GM13977 (cell line): ENCODE results near the gene SNX18.

Experiments used
- DNase-seq: peaks from one replicate; pipeline ENCODE4 v3.0.0; 2012; ENCODE audit warnings: low spot score
- in situ Hi-C: fragments of 300-500 bp; cut with MboI; formaldehyde crosslinking; loops from one replicate; pipeline ENCODE4 v1.12.0; 2022; ENCODE audit warnings: low sequenced_read_pairs, low pct_unique_long_range_greater_than_20kb, mixed read lengths, inconsistent platforms; ENCODE audit not compliant: unreplicated experiment
- TF ChIP-seq, protein P1 (sequence below): IDR thresholded peaks from 2 replicates; pipeline ENCODE4 v1.5.1; 2012; ENCODE audit warnings: mild to moderate bottlenecking, control low read depth; ENCODE audit not compliant: insufficient read depth; ENCODE audit errors: extremely low read depth, missing control alignments

Gene SNX18

GRCh38 chr5:54556141-54556540 lies 38.6 kb downstream of the SNX18 start:
- TF ChIP-seq, protein P1, sequence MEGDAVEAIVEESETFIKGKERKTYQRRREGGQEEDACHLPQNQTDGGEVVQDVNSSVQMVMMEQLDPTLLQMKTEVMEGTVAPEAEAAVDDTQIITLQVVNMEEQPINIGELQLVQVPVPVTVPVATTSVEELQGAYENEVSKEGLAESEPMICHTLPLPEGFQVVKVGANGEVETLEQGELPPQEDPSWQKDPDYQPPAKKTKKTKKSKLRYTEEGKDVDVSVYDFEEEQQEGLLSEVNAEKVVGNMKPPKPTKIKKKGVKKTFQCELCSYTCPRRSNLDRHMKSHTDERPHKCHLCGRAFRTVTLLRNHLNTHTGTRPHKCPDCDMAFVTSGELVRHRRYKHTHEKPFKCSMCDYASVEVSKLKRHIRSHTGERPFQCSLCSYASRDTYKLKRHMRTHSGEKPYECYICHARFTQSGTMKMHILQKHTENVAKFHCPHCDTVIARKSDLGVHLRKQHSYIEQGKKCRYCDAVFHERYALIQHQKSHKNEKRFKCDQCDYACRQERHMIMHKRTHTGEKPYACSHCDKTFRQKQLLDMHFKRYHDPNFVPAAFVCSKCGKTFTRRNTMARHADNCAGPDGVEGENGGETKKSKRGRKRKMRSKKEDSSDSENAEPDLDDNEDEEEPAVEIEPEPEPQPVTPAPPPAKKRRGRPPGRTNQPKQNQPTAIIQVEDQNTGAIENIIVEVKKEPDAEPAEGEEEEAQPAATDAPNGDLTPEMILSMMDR = no peak
- in situ Hi-C loops = no loop called here
- DNase-seq = no peak

DNA sequence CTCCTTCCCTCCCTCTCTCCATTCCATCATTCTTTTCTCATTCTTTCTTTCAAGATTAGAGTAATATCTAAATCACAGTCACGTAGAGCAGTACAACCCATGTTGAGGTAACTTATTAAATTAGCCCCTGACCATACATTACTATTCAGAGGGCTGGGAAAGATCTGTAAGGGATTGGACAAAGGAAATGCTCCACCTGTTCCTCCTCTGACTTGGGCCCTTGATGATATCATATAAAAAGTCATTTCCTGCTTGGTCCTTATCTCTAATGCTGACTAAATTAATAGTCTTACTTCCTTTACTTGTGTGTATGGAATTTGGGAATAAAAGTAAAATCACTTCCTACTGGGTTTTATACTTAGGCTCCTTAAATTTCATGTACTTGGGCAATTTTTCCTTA lies 40.8 kb downstream of the SNX18 start:
- in situ Hi-C loops = no loop called here
- TF ChIP-seq, protein P1 = no peak
- no peak for DNase-seq

DNA sequence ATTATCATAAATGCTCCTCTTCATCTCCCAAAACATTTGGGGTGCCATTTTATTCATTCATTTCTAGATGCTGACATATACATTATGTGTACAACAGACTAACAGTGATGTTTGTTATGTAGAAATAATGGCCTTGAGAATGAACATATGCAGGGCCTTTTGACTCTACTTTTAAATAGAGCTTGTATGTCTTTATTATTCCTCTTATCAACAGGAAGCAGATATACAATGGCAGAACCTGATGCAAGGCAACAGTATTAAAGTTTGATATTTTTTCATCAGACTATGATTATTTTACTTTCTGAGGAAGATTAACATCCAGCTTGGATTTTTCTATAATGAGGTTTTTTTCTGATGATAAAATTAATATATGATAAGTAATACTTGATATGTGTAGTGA lies 44.1 kb downstream of the SNX18 start:
- TF ChIP-seq, protein P1 = no peak
- in situ Hi-C loops = no loop called here

GRCh38 chr5:54563083-54563761 lies 45.7 kb downstream of the SNX18 start:
- no peak for DNase-seq
- TF ChIP-seq, protein P1 = no peak
- in situ Hi-C loops = no loop called here

More for the DNA sequence above, 44.1 kb downstream of the SNX18 start:
- no peak for DNase-seq

DNA sequence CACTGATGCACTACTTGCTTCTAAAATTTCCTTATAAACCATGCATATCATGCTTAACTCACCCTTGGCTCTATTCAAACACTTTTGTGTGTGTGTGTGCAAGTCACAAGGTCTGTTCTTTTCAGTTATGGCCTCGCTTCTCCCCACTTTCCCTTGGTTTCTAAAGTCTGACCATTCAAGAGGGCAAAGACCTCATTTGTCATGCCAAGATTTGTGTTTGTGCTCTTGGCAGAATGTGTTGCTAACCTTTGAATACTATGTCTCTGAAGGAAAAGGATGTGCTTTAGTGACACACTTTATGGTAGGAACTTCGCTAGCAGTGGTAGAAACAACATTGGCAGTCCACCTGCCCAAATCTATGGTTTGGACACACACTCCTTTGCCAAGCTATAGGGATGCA lies 50.4 kb downstream of the SNX18 start:
- no peak for DNase-seq
- in situ Hi-C loops = no loop called here
- TF ChIP-seq, protein P1 = no peak

DNA sequence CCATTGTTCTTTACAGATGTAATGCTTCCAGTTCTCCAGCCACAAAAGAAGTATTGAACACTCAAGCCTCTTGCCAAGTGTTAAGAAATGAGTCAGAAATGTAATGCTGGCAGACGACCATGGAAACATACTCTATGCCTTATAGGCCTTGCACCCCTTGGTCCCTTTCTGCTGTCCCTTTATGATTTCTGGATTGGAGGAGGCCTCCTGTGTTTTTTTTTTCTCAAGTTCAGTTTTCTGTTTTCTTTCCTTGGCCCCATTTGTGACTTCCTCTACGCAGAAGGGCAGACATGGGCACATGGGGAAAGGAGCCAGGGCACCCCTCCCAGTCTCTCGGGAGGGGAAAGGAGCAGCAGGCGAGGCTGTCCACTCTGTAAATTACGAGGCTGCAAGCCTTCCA lies 53.4 kb downstream of the SNX18 start:
- no peak for DNase-seq
- TF ChIP-seq, protein P1 = no peak
- in situ Hi-C loops = no loop called here
